ENCODE data around the gene SSTR4.

The SSTR4 gene

DNA sequence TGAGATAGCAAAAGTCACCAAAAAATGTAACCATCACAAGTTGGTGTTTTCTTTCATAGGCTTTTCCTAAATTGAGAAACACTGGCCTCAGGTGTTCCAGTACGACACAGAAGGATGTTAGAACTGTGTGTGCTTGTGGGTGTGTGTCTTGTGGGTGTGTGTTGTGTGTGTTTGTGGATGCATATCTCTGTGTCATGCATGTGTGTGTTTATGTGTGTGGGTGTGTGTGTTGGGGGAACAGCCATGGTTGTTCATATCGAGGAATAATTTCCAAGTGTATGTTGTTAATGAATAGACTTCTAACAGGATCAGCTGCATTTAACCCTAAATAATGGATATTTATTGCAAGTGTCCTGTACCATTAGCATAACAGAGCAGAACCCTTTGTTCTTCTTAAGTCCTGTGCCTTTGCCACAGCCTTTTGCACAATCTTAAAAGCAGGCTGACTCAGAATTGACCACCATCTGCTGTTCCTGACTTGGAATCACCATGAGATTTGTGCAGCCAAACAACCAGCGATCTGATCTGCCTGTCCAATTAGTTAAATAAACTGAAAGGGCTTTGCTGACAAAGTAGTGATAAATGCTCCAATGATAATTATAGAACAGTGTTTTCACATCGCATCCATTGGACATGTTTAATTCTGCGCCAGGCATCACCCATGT is 43.4 kb downstream of the SSTR4 start:
- Histone ChIP-seq H3K36me3 (replicated peaks) (no peaks in the 10 kb centered on the region), H3K27ac (no peak overlapping the region), H3K27me3 (replicated peaks) (no peaks in the 10 kb centered on the region), H3K4me3 (ENCODE audit: low read depth, low read length) (no peak overlapping the region)
- no peak for DNase-seq
- in situ Hi-C loops (cut with HindIII; ENCODE audit: low pct_ligation_motif_present, low sequenced_read_pairs): no loop called here
- TF ChIP-seq, protein P1, sequence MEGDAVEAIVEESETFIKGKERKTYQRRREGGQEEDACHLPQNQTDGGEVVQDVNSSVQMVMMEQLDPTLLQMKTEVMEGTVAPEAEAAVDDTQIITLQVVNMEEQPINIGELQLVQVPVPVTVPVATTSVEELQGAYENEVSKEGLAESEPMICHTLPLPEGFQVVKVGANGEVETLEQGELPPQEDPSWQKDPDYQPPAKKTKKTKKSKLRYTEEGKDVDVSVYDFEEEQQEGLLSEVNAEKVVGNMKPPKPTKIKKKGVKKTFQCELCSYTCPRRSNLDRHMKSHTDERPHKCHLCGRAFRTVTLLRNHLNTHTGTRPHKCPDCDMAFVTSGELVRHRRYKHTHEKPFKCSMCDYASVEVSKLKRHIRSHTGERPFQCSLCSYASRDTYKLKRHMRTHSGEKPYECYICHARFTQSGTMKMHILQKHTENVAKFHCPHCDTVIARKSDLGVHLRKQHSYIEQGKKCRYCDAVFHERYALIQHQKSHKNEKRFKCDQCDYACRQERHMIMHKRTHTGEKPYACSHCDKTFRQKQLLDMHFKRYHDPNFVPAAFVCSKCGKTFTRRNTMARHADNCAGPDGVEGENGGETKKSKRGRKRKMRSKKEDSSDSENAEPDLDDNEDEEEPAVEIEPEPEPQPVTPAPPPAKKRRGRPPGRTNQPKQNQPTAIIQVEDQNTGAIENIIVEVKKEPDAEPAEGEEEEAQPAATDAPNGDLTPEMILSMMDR (IDR thresholded peaks at IDR 0.05; ENCODE audit: low read depth, low read length, missing control alignments): no peak

DNA sequence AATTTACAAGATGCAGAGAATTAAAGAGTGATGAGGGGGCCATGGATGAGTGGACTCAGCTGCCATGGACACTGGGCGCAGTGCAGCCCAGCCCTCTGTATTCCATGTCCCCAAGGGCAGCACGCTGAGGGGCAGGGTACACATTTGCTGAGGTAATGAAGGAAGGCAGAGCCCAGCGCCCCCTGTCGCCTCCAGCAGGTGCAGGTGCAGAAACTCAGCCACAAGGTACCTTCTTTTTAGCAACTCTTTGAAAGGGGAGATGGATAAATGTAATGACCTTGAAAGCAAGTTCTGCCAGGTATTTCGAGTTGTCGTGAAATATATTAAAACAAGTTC is 43.9 kb downstream of the SSTR4 start:
- in situ Hi-C loops (cut with HindIII; ENCODE audit: low pct_ligation_motif_present, low sequenced_read_pairs): no loop called here
- H3K36me3 ChIP-seq (replicated peaks): no peaks in the 10 kb centered on the region
- H3K27ac ChIP-seq: no peak overlapping the region
- no peaks in the 10 kb centered on the region for H3K27me3 ChIP-seq (replicated peaks)
- TF ChIP-seq, protein P1 (IDR thresholded peaks at IDR 0.05; ENCODE audit: low read depth, low read length, missing control alignments): peak; percentile 50
- no peak overlapping the region for H3K4me3 ChIP-seq (ENCODE audit: low read depth, low read length)
- DNase-seq: no peak

DNA sequence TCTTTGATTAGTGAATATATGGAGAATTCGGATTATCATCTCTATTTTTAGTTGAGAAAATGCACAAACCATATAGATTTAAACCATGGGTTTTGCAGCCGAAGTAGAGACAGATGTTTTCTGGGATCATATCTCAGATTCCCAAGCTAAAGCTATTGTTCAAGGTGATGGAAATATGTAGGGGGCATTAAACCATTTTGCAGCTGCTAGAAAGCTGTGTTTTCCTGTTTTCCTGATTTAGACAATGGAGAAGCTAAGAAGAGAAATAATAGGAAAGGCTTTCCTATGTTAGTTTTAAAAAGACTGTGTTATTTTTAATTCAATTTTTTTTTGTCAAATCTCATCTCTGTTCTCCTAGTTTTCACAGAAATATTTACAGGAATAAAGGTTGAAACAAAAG is 44.8 kb downstream of the SSTR4 start:
- Histone ChIP-seq H3K27ac (no peak overlapping the region), H3K27me3 (replicated peaks) (no peaks in the 10 kb centered on the region), H3K36me3 (replicated peaks) (no peaks in the 10 kb centered on the region), H3K4me3 (ENCODE audit: low read depth, low read length) (no peak overlapping the region)
- in situ Hi-C loops (cut with HindIII; ENCODE audit: low pct_ligation_motif_present, low sequenced_read_pairs): no loop called here
- DNase-seq: no peak
- TF ChIP-seq, protein P1 (IDR thresholded peaks at IDR 0.05; ENCODE audit: low read depth, low read length, missing control alignments): no peak

DNA sequence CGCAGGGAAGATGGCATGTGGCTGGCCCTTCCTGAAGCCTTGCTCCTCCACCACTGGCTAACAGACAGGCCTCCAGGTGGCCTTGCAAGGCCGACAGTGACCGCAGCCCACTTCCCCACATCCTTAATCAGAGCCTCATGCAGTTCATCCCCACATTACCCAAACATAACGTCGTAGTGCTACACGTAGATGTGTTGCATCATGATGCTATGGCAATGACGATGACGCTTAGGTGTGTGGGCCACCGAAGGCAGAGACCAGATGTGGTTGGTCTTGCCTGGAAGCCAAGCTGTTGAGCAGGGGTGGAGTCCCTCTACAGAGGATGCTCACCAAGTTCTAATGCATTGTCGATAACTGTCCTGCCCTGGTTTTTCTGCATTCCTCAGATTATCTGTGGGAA is 45.4 kb downstream of the SSTR4 start:
- DNase-seq: no peak
- in situ Hi-C loops (cut with HindIII; ENCODE audit: low pct_ligation_motif_present, low sequenced_read_pairs): no loop called here
- TF ChIP-seq, protein P1 (IDR thresholded peaks at IDR 0.05; ENCODE audit: low read depth, low read length, missing control alignments): no peak
- H3K27me3 ChIP-seq (replicated peaks): no peaks in the 10 kb centered on the region
- no peak overlapping the region for H3K27ac ChIP-seq
- H3K4me3 ChIP-seq (ENCODE audit: low read depth, low read length): no peak overlapping the region
- H3K36me3 ChIP-seq (replicated peaks): no peaks in the 10 kb centered on the region

DNA sequence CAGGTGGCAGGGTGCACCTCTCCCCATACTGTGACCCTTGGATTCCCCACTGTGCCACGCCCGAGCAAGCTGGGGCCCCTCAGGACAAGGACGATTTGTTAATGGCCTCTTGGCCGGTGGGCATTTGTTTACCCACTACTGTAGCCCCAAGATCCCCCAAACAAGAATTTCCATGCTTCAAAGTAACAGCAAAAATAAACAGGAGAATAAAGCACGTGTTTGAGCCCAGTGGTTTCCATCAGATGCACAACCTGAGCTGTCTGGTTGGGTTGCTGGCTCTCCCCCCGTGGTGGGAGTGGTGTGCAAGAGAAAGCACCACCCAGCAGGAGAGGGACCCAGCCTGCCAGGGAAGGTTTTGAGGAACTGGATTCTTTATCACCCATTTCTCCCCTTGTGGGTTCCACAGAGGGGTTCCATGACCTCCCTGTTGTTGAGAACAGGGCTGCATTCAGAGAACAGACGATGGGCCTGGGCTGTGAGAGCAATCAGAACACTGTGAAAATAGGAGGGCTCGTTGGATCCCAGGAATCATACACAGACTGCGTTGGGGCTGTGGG is 46.2 kb downstream of the SSTR4 start:
- no peak overlapping the region for H3K27ac ChIP-seq
- DNase-seq: no peak
- no peak overlapping the region for H3K4me3 ChIP-seq (ENCODE audit: low read depth, low read length)
- H3K36me3 ChIP-seq (replicated peaks): no peaks in the 10 kb centered on the region
- in situ Hi-C loops (cut with HindIII; ENCODE audit: low pct_ligation_motif_present, low sequenced_read_pairs): no loop called here
- TF ChIP-seq, protein P1 (IDR thresholded peaks at IDR 0.05; ENCODE audit: low read depth, low read length, missing control alignments): no peak
- H3K27me3 ChIP-seq (replicated peaks): no peaks in the 10 kb centered on the region

All from brain microvascular endothelial cell (primary cell).